Measurements from ENCODE around the gene DFFA.
A peak's percentile ranks its signal among the peaks of the same experiment; 100 is the strongest.

The DFFA gene, protein sequence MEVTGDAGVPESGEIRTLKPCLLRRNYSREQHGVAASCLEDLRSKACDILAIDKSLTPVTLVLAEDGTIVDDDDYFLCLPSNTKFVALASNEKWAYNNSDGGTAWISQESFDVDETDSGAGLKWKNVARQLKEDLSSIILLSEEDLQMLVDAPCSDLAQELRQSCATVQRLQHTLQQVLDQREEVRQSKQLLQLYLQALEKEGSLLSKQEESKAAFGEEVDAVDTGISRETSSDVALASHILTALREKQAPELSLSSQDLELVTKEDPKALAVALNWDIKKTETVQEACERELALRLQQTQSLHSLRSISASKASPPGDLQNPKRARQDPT

GRCh38 chr1:10472220-10473144 is at the start of gene DFFA:
Gene DFFA, minus strand, starts transcription at chr1:10472529. Its CDS starts 71 bp downstream, at chr1:10472458.
- DNase-seq, result peak; percentile 35 to 98 (median 88)

DNA sequence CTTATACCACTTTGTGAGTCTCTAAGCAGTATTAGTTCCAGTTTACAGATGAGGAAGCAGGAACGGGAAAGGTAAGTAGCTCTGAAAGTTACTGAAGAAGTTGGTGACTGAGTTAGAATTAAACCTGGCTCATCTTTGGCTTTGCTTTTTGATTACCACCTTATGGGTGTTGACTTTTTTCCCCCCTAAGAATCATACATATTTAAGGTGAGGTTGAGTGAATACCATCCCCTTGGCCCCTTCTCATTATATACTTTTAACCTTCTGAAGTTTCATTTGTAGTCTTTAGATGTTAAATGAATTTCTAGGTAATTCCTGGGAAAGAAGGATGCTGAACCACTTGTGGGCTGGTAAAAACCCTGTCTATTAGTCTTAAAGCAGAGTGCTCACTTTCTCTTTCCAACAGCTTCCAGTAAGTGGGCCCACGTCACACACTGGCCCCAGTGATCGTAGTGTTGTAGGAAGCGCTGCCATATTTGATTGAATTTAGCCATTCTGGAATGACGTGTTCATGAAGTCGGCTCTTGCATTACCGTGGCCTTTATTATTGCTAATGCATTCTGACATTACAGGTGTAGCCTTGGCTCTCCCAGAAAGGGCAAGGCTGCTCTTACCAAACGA is 49.3 kb upstream of the DFFA start:
- no peak for DNase-seq

GRCh38 chr1:10520952-10521351 is 48.6 kb upstream of the DFFA start:
- DNase-seq, result no peak

DNA sequence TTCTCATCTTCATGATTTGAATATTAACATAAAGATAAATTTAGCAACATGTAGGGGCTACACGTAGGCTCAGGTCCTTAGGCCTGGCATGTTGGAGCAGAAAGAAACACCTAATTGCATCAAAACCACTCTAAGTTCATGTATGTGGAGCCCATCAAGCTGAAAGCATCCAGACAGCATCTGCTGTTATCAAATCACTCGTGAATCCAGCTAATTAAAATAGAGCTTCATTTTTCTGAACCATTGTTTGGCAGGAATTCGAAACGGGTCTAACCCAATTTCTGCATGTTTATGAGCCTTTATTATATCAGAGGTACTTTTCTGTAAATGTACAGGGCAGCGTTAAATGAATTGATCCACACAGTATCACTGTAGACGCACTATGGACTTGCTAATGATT is 48.2 kb upstream of the DFFA start:
- DNase-seq, result no peak

DNA sequence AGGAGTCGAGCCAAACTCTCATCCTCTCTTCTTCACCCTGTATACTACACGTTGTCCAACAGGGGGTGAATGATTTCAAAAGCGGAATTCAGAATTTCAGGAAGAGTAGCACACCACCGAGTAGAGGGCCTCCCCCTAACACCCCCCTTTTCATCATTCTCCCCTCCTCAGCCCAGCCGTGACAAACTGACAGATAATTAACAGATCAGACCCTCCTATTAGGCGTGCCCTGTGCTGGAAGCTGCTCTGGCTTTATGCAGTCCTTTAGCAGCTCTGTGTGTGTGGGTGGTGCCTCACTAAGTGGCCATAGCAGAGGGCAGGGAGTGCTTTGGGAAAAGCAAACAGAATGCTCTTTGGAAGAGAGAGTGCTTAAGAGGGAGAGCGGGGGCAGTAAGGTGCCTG is 46.7 kb upstream of the DFFA start:
- DNase-seq, result no peak

GRCh38 chr1:10517677-10517982 is 45.3 kb upstream of the DFFA start:
- no peak for DNase-seq

DNA sequence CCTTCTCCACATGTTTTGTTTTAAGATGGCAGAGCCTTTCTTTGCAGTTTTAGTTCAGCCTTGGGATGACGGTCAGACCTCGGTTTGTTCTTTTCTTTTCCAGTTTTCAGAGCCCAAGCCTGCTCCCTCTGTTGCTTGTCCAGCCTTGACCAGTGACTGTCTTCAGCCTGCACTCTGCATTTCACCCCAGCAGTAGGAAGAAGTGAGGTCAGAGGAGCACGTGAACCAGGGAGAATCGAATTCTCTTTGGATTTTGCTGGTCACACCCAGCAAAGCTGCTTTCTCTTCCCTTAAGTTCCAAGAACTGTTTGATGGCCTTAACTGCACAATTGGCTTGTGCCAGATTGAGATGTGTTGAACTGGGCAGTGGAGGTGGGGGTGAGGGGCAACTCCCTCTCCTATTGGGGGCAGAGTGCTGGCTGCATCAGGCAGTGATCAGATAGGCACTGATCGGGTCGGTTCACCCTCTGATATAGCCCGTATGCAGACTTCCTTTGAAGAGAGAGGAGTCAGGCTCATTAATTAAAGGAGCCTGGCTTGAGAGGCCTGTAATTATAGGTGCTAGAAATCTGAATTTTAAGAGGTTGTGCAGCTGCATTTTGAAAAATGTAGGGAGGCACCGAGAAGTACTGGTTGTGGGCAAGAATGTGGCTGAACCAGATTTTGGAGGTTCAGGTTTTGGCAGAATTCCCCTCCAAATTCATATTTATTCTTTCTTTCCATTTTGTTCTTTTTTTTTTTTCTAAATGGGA is 44.8 kb upstream of the DFFA start:
- no peak for DNase-seq

DNA sequence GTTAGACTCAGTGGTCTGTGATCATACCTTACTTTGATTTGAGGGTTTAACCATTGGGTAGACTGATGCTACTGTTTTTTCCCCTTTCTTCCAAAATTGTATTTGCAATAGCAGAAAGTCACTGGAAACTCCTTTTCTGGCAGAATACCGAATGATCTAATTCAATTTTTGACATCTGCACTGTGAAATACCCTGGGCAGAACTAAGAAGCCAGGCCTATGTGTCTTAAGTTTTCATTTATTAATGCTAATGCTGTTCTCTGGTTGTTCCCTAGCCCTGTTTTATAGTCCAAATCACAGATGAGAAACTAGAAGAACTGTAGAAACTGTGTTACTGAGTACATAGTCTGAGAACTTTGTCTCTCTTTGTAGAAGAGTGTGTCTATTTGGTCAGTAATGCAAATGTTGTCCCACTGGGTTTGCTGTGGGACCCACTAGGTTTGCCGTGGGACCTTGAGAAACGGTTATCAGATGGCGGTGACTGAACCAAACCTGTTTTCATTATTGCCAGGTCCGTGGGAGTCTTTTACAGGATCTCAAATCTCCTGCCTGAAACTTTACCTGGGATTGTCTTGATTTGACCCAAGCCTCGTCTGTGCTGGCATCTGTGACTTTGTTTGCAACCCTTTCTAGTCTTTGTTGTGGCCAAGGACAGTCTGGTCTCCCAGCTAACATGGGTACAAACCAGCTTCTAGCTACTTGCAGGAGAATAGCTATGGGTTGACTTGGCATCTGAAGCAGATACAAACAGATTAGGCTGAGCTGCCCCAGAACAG is 43.8 kb upstream of the DFFA start:
- no peak for DNase-seq

DNA sequence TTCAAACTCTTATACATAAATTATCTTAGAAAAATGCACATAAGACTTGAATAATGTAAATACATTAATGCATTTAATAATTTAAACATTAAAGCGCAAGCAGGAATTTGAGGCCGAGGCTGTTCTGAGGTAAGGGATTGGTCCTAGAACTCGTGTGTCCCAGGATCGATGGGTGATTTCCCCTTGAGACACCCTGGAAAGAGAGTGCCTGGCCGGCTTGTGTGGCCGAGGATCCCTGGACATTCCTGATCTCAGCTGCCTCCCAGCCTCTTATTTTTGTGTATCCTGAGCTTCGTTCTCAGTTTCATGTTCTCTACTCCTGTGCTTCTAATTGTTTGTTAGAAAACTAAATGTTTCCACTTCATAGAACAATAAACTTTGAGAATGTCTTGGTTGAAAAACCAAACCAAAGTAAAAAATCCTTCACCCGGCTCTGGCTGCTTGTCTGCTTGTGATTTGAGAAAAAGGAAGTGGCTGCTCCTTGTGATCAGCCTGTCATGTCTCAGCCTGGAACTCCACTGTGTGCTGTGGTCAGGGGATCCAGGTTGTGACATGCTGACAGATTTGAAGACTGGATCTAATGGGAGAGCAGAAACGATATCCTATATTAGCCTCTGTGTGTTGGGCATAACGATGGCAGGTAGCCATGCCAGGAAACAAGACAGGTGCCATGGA is 43.1 kb upstream of the DFFA start:
- DNase-seq, result no peak

GRCh38 chr1:10514490-10515235 is 42.3 kb upstream of the DFFA start:
- peak in 1 of 56 donors; percentile 22 for DNase-seq

GRCh38 chr1:10513199-10513598 is 40.9 kb upstream of the DFFA start:
- DNase-seq, result no peak

DNA sequence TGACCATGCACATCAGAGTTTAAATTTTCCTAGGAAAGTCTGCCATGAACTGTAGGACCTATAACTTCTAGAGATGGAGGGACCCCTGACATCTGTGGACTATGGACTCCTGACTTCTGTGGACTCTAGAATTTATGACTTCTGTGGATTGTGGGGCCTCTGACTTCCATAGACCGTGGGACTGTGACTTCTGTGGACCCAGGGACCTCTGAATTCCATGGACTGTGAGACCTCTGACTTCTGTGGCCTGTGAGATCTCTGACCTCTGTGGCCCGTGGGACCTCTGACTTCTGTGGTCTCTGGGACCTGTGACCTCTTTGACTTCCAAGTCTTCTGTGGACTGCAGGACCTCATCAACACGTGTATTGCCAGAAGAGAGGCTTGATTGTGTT is 39.2 kb upstream of the DFFA start:
- no peak for DNase-seq

GRCh38 chr1:10510520-10511493 is 38.5 kb upstream of the DFFA start:
- DNase-seq, result no peak

GRCh38 chr1:10509809-10510509 is 37.6 kb upstream of the DFFA start:
- no peak for DNase-seq

- DNase-seq, result no peak
Measured at GRCh38 chr1:10508511-10508951, 36.2 kb upstream of the DFFA start.

DNA sequence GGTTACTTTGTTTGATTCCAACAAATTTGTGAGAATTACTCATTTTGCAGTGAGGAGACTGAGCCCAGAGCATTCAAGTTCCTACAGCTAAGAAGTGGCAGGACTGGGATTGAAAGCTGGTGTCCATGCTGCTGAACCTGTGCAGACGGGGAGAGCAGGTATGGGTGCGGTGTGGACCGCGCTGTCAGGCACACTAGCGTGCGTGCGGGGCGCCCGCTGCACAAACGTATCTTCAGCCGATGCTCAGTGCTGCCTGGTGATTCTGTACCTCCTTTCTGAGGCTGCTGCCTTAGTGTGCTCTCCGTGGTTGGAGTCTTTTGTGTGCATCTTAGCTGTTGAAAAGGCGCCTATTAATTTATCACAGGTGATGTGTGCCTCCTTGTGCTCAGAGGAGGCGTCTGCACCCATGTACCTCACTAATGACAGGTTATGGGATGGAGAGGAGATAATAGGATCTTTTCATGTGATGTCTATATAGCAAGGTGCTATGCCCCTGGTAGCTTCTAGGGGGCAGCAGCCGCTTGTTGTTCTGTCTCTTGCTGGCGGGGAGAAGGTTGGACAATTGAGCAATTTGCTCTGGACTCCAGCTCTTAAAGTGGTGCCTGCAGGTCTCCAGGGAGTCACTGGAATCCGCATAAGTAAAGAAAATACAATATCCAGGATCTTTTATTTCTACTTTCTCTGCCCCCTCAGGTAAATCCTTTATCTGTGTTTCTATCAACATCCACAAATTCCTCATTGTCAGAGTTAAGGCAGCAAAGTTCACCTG is 35.0 kb upstream of the DFFA start:
- DNase-seq, result peak in 26 of 56 donors; percentile 6 to 57 (median 22)

DNA sequence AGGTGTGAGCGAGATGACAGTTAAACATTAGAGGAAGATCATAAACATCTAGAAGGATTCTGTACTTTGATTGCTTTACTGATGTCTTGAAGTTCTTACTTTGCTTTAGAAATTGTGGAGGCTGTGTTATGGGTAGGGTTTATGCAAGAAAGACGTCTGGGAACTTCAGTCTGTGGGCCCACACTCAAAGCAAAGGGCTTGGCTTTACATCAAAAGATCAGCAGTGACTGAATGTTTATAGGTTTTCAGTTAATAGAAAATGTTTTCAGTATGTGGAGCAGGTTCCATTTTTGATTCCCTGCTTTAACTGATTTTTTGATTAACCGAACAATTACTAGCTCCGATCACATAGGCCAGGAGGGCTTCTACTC is 34.3 kb upstream of the DFFA start:
- no peak for DNase-seq

Data from amygdala (tissue), 56 donors.